ENCODE data around the gene CEACAM19. TPM values are rescaled to one million over a fixed set of nuclear protein-coding genes. Genes with fewer than 3 reads are reported as not detected.

The CEACAM19 gene
- total and polyA plus RNA-seq, 10 of the 15 experiments (the other 5 are each of a cell fraction or from before 2014, with no cell fraction given) = 0.13 to 0.31 (median 0.17) TPM; not detected in 4

- in situ Hi-C loops (cut with MboI) = no loop called here
- SMC1A ChIA-PET (ENCODE audit: uncharacterized antibody, unreplicated experiment) = no interaction called here
Measured at GRCh38 chr19:44644402-44645016, 26.8 kb upstream of the CEACAM19 start.

More at GRCh38 chr19:44644402-44645016, 26.8 kb upstream of the CEACAM19 start:
- Histone ChIP-seq H3K27me3 (replicated peaks in 1 of 2; ENCODE audit: control insufficient read depth in 2 of 2, insufficient read depth in 2 of 2, low read length in 1 of 2) (peaks cover 0 to 2% of the 10 kb centered on the region in 2 experiments; a peak in 1 of 4 replicates), H3K36me3 (ENCODE audit: control insufficient read depth in 2 of 2, insufficient read depth in 2 of 2, low read length in 1 of 2) (no peaks in the 10 kb centered on the region), H3K79me2 (ENCODE audit: control insufficient read depth, insufficient read depth, low read length) (no peaks in the 10 kb centered on the region), H3K4me3 (peak overlapping the region; percentile 22; the same call in 1 of the 2 replicates), H3K4me2 (ENCODE audit: control insufficient read depth, insufficient read depth) (peak overlapping the region; percentile 54; the same call in 1 of the 2 replicates), H3K9ac (ENCODE audit: control insufficient read depth, insufficient read depth, low read length) (no peak overlapping the region), H3K4me1 (ENCODE audit: control insufficient read depth, insufficient read depth, low read length) (no peaks in the 10 kb centered on the region), H3K27ac (ENCODE audit: control insufficient read depth, insufficient read depth) (no peak overlapping the region), H2AFZ (ENCODE audit: control insufficient read depth, low read depth, low read length) (no peak overlapping the region), H3K9me3 (replicated peaks; ENCODE audit: control insufficient read depth, insufficient read depth, low read length) (no peaks in the 10 kb centered on the region), H4K20me1 (ENCODE audit: control insufficient read depth, insufficient read depth) (no peaks in the 10 kb centered on the region)
- CTCF ChIA-PET = no interaction called here
- POLR2A ChIA-PET = no interaction called here
- intact Hi-C loops (cut with micrococcal nuclease; ENCODE audit: unreplicated experiment) = no loop called here
- TF ChIP-seq RAD51 (IDR thresholded peaks at IDR 0.05) = no peak
- TF ChIP-seq POLR2A (IDR thresholded peaks at IDR 0.05; ENCODE audit: low read depth, low read length) = no peak
- no peak for TF ChIP-seq SKIL (IDR thresholded peaks at IDR 0.05; ENCODE audit: low read depth, poor library complexity, severe bottlenecking)
- no peak for TF ChIP-seq BCLAF1 (IDR thresholded peaks at IDR 0.05)
- no peak for TF ChIP-seq ZNF274 (IDR thresholded peaks at IDR 0.05; ENCODE audit: insufficient read depth, insufficient read length)
- no peak for TF ChIP-seq ZBTB11 (CRISPR knock-in tag; IDR thresholded peaks at IDR 0.05)
- no peak for TF ChIP-seq ZNF207 (IDR thresholded peaks at IDR 0.05; ENCODE audit: borderline replicate concordance)
- TF ChIP-seq RCOR1 (conservative IDR thresholded peaks at IDR 0.05; ENCODE audit: low read depth, low read length) = no peak
- DNase-seq (ENCODE audit: low read depth, low spot score) (no peak), ATAC-seq (no peak), FAIRE-seq (no peak)
- RAD21 ChIA-PET (ENCODE audit: unreplicated experiment) = no interaction called here
- 27% methylated on average over 13 of the region's 13 CpGs for WGBS (ENCODE audit: insufficient coverage, insufficient replicate concordance, low lambda C conversion rate, missing lambda C conversion rate)
- no TSS peak for BruUV-seq (replicated peaks)
